ENCODE results near the gene CCL15.

Gene CCL15

DNA sequence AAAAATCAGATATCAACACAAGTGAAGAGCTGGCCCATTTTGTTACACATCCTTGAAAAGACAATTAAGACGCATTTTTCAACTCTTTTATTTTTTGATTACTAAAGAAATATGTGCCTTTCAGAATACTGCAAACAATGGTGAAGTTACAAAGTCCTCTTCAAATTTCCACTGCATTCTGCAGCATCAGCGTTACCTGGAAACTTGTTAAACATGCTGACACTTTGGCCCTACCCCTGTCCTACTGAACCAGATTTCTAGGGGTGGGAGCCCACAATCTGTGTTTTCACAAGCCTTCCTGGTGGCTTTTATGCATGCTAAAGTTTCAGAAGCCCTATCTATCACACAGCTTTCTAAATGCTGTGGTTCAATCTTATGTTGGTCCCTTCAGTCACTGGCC lies 10.3 kb downstream of the CCL15 start:
- H3K4me1 ChIP-seq (ENCODE audit: control insufficient read depth, insufficient read depth, low read length) = no peaks in the 10 kb centered on the region
- H3K4me3 ChIP-seq (ENCODE audit: low read length) = no peak overlapping the region
- peaks cover 4% of the 10 kb centered on the region for H3K27me3 ChIP-seq (replicated peaks; ENCODE audit: control insufficient read depth, insufficient read depth, low read length)
- no peak overlapping the region for H3K9ac ChIP-seq (ENCODE audit: low read length)
- no peak for DNase-seq (ENCODE audit: low read depth)
- peaks cover 13% of the 10 kb centered on the region for H3K9me3 ChIP-seq (ENCODE audit: control insufficient read depth, low read length)
- no peaks in the 10 kb centered on the region for H3K36me3 ChIP-seq (ENCODE audit: control insufficient read depth, insufficient read depth, low read length, severe bottlenecking)

GRCh38 chr17:35988164-35988563 lies 13.2 kb downstream of the CCL15 start:
- Histone ChIP-seq H3K9me3 (ENCODE audit: control insufficient read depth, low read length) (no peaks in the 10 kb centered on the region), H3K27me3 (replicated peaks; ENCODE audit: control insufficient read depth, insufficient read depth, low read length) (peaks cover 9% of the 10 kb centered on the region), H3K4me1 (ENCODE audit: control insufficient read depth, insufficient read depth, low read length) (no peaks in the 10 kb centered on the region), H3K36me3 (ENCODE audit: control insufficient read depth, insufficient read depth, low read length, severe bottlenecking) (no peaks in the 10 kb centered on the region), H3K9ac (ENCODE audit: low read length) (no peak overlapping the region), H3K4me3 (ENCODE audit: low read length) (no peak overlapping the region)
- DNase-seq (ENCODE audit: low read depth) = no peak

DNA sequence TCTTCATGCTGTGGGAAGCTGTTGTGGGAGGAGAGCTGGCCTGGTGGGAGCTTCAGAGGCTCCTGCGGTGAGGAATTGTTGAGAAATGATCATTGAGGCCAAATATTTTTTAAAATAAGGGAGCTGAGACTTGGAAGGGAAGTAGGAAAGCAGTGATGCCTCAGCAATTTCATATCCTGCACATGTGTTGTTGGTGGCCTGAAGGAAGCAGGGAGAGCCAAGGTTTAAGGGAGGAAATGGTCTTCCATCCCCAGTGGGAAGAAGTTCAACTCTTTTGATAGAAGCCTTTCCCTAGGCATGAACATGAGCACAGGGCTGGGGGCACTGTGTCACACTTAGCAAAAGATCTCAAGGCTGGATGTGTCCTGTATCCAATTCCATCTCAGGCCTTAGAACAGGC lies 14.7 kb downstream of the CCL15 start, which contains the start of gene CCL14:
CCL14 (minus strand) TSS at position 87 of the 400 bp plus-strand sequence; CDS start at position 7, 80 bp downstream.
- Histone ChIP-seq H3K4me1 (ENCODE audit: control insufficient read depth, insufficient read depth, low read length) (no peaks in the 10 kb centered on the region), H3K36me3 (ENCODE audit: control insufficient read depth, insufficient read depth, low read length, severe bottlenecking) (no peaks in the 10 kb centered on the region), H3K27me3 (replicated peaks; ENCODE audit: control insufficient read depth, insufficient read depth, low read length) (peaks cover 18% of the 10 kb centered on the region), H3K9me3 (ENCODE audit: control insufficient read depth, low read length) (no peaks in the 10 kb centered on the region), H3K9ac (ENCODE audit: low read length) (no peak within 1 kb of the TSS), H3K4me3 (ENCODE audit: low read length) (no peak within 1 kb of the TSS)
- no peak for DNase-seq (ENCODE audit: low read depth)

- no peaks in the 10 kb centered on the region for H3K4me1 ChIP-seq (ENCODE audit: control insufficient read depth, insufficient read depth, low read length)
- DNase-seq (ENCODE audit: low read depth) = no peak
- H3K9ac ChIP-seq (ENCODE audit: low read length) = no peak overlapping the region
- no peaks in the 10 kb centered on the region for H3K36me3 ChIP-seq (ENCODE audit: control insufficient read depth, insufficient read depth, low read length, severe bottlenecking)
- H3K9me3 ChIP-seq (ENCODE audit: control insufficient read depth, low read length) = no peaks in the 10 kb centered on the region
- no peak overlapping the region for H3K4me3 ChIP-seq (ENCODE audit: low read length)
- peaks cover 31% of the 10 kb centered on the region for H3K27me3 ChIP-seq (replicated peaks; ENCODE audit: control insufficient read depth, insufficient read depth, low read length)
Observed at GRCh38 chr17:35984140-35984539, 17.2 kb downstream of the CCL15 start.

- Histone ChIP-seq H3K27me3 (replicated peaks; ENCODE audit: control insufficient read depth, insufficient read depth, low read length) (peaks cover 31% of the 10 kb centered on the region), H3K9me3 (ENCODE audit: control insufficient read depth, low read length) (no peaks in the 10 kb centered on the region), H3K36me3 (ENCODE audit: control insufficient read depth, insufficient read depth, low read length, severe bottlenecking) (no peaks in the 10 kb centered on the region), H3K9ac (ENCODE audit: low read length) (no peak overlapping the region), H3K4me1 (ENCODE audit: control insufficient read depth, insufficient read depth, low read length) (no peaks in the 10 kb centered on the region), H3K4me3 (ENCODE audit: low read length) (no peak overlapping the region)
- no peak for DNase-seq (ENCODE audit: low read depth)
Observed at GRCh38 chr17:35982409-35983191, 18.8 kb downstream of the CCL15 start.

GRCh38 chr17:35981908-35982330 lies 19.4 kb downstream of the CCL15 start:
- Histone ChIP-seq H3K36me3 (ENCODE audit: control insufficient read depth, insufficient read depth, low read length, severe bottlenecking) (no peaks in the 10 kb centered on the region), H3K27me3 (replicated peaks; ENCODE audit: control insufficient read depth, insufficient read depth, low read length) (peaks cover 31% of the 10 kb centered on the region), H3K4me3 (ENCODE audit: low read length) (no peak overlapping the region), H3K9me3 (ENCODE audit: control insufficient read depth, low read length) (no peaks in the 10 kb centered on the region), H3K4me1 (ENCODE audit: control insufficient read depth, insufficient read depth, low read length) (no peaks in the 10 kb centered on the region), H3K9ac (ENCODE audit: low read length) (no peak overlapping the region)
- DNase-seq (ENCODE audit: low read depth) = no peak

- Histone ChIP-seq H3K9me3 (ENCODE audit: control insufficient read depth, low read length) (no peaks in the 10 kb centered on the region), H3K27me3 (replicated peaks; ENCODE audit: control insufficient read depth, insufficient read depth, low read length) (peaks cover 33% of the 10 kb centered on the region), H3K4me1 (ENCODE audit: control insufficient read depth, insufficient read depth, low read length) (no peaks in the 10 kb centered on the region), H3K36me3 (ENCODE audit: control insufficient read depth, insufficient read depth, low read length, severe bottlenecking) (no peaks in the 10 kb centered on the region), H3K9ac (ENCODE audit: low read length) (no peak within 1 kb of the TSS), H3K4me3 (ENCODE audit: low read length) (no peak within 1 kb of the TSS)
- no peak for DNase-seq (ENCODE audit: low read depth)
Observed at GRCh38 chr17:35981246-35981645, 20.1 kb downstream of the CCL15 start, which contains the start of gene CCL16. CCL16 (minus strand) TSS chr17:35981497; CDS start chr17:35981420, 77 bp downstream.

DNA sequence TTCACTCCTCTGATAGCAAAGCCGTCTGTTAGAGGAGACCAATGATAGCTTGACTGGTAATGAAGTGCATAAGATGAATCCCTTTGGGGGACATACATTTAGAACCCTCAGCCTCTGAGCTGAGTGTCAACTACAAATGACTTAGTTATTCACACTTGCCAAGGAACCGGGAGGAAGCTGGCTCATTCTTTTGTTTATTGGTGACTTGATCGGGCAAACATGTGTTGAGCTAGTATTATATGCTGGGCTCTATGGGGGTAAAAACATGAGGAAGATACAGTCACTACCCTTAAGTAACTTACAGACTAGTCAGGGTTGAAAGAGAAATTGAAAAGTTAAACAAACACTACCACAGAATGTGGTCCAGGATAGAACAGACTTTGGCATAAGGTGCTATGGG lies 23.0 kb downstream of the CCL15 start:
- no peak for DNase-seq (ENCODE audit: low read depth)

GRCh38 chr17:35977509-35977908 lies 23.8 kb downstream of the CCL15 start:
- Histone ChIP-seq H3K4me3 (ENCODE audit: low read length) (no peak overlapping the region), H3K9me3 (ENCODE audit: control insufficient read depth, low read length) (no peaks in the 10 kb centered on the region), H3K27me3 (replicated peaks; ENCODE audit: control insufficient read depth, insufficient read depth, low read length) (peaks cover 24% of the 10 kb centered on the region), H3K4me1 (ENCODE audit: control insufficient read depth, insufficient read depth, low read length) (no peaks in the 10 kb centered on the region), H3K36me3 (ENCODE audit: control insufficient read depth, insufficient read depth, low read length, severe bottlenecking) (no peaks in the 10 kb centered on the region), H3K9ac (ENCODE audit: low read length) (no peak overlapping the region)
- DNase-seq (ENCODE audit: low read depth) = no peak

More for the DNA sequence above, 23.0 kb downstream of the CCL15 start:
- peaks cover 28% of the 10 kb centered on the region for H3K27me3 ChIP-seq (replicated peaks; ENCODE audit: control insufficient read depth, insufficient read depth, low read length)
- no peak overlapping the region for H3K4me3 ChIP-seq (ENCODE audit: low read length)
- no peaks in the 10 kb centered on the region for H3K9me3 ChIP-seq (ENCODE audit: control insufficient read depth, low read length)
- no peak overlapping the region for H3K9ac ChIP-seq (ENCODE audit: low read length)
- H3K4me1 ChIP-seq (ENCODE audit: control insufficient read depth, insufficient read depth, low read length) = no peaks in the 10 kb centered on the region
- no peaks in the 10 kb centered on the region for H3K36me3 ChIP-seq (ENCODE audit: control insufficient read depth, insufficient read depth, low read length, severe bottlenecking)

DNA sequence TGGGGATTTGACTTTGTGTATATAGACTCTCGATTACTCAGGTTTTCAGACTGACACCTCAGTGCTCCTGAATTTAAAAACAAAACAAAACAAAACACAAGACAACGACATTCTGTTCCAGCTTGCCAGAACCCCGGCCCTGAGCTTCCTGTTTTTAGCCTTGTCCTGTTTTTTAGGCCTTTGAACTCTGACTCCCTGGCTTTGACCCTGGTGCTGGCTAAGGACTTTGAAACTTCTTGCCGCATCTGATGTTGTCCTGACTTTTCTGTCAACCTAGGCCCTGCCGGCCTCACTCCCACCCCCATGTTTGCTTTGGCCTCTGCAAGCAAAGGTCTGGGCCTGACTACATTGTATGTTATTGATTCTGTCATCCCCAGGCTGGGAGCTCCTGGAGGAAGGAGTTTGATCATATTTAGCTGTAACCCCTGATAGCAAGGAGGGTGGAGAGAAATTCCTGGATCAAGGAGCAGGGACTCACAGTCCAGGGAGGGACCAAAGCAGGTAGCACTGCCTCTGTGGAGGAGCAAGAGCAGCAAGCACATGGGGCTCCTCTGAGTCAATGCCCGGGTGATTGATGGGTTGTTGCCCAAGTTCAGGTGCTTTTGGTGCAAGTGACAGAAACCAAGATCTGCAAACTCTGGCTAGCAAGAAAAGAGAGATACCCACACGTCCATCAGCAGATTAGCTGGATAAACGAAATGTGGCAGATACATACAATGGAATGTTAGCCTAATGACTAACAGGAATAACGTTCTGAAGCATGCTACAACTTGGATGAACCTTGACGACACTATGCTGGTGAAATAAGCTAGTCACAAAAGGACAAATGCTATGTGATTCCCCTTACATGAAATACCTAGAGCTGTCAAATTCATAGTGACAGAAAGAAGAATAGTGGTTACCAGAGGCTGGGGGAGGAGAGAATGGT lies 27.8 kb downstream of the CCL15 start:
- Histone ChIP-seq H3K4me1 (ENCODE audit: control insufficient read depth, insufficient read depth, low read length) (no peaks in the 10 kb centered on the region), H3K27me3 (replicated peaks; ENCODE audit: control insufficient read depth, insufficient read depth, low read length) (peaks cover 8% of the 10 kb centered on the region), H3K9ac (ENCODE audit: low read length) (no peak overlapping the region), H3K4me3 (ENCODE audit: low read length) (no peak overlapping the region), H3K36me3 (ENCODE audit: control insufficient read depth, insufficient read depth, low read length, severe bottlenecking) (no peaks in the 10 kb centered on the region), H3K9me3 (ENCODE audit: control insufficient read depth, low read length) (no peaks in the 10 kb centered on the region)
- DNase-seq (ENCODE audit: low read depth) = peak; percentile 4

DNA sequence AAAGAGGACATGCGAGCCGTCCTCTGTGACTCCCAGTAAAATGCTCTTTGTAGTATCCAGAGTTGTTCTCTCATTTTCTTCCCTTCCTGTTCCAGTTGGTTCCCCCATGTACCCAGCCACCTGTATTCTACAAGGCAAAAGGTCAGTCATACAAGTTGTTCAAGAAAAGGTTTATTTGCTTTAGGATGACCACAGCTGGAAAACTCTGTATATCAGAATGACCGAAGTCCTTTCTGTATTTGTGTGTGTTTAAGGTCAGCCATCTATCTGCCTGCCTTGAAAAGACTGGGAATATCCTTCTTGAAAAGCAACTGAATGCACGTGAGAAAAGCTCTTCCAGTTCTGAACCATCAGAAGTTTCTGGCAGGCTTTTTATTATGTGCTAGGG lies 28.4 kb downstream of the CCL15 start:
- H3K9me3 ChIP-seq (ENCODE audit: control insufficient read depth, low read length) = no peaks in the 10 kb centered on the region
- no peaks in the 10 kb centered on the region for H3K36me3 ChIP-seq (ENCODE audit: control insufficient read depth, insufficient read depth, low read length, severe bottlenecking)
- no peaks in the 10 kb centered on the region for H3K4me1 ChIP-seq (ENCODE audit: control insufficient read depth, insufficient read depth, low read length)
- no peak overlapping the region for H3K9ac ChIP-seq (ENCODE audit: low read length)
- H3K4me3 ChIP-seq (ENCODE audit: low read length) = no peak overlapping the region
- DNase-seq (ENCODE audit: low read depth) = no peak
- H3K27me3 ChIP-seq (replicated peaks; ENCODE audit: control insufficient read depth, insufficient read depth, low read length) = peaks cover 8% of the 10 kb centered on the region
